WTC11 (cell line): ENCODE results near the gene D2HGDH. TPM values are rescaled to one million over a fixed set of nuclear protein-coding genes. Genes with fewer than 3 reads are reported as not detected.
A peak's percentile ranks its signal among the peaks of the same experiment; 100 is the strongest.

Experiments
- ATAC-seq: fragments of 200-7000 bp; cut with Tn5 transposase; 2 replicates; pipeline ENCODE4 v1.10.0; 2021; ENCODE audit warnings: mild to moderate bottlenecking, moderate library complexity
- CTCF ChIA-PET: fragments of 300-600 bp; sonication (Branson Sonifier 250); formaldehyde crosslinking; loops from one replicate; lab custom pipeline; 2021; ENCODE audit warnings: antibody characterized with exemption; lab: Charles Lee
- POLR2A ChIA-PET: fragments of 350-600 bp; sonication (Branson Sonifier 250); formaldehyde crosslinking; loops from one replicate; lab custom pipeline; 2021; ENCODE audit warnings: antibody characterized with exemption; lab: Charles Lee
- DNase-seq: peaks from one replicate; pipeline ENCODE4 v3.0.0; 2021; ENCODE audit warnings: low spot score
- H3K27ac Mint-ChIP-seq: 2 replicates; pipeline ENCODE4 v1.8.0; 2021; ENCODE audit warnings: mixed read lengths
- H3K27me3 Mint-ChIP-seq: 2 replicates; pipeline ENCODE4 v1.8.0; 2021; ENCODE audit warnings: low read depth, mild to moderate bottlenecking, moderate library complexity, mixed read lengths
- H3K36me3 Mint-ChIP-seq: 2 replicates; pipeline ENCODE4 v1.8.0; 2021; ENCODE audit warnings: mixed read lengths
- H3K4me1 Mint-ChIP-seq: 2 replicates; pipeline ENCODE4 v1.8.0; 2022; ENCODE audit warnings: mixed read lengths
- H3K4me3 Mint-ChIP-seq: 2 replicates; pipeline ENCODE4 v1.8.0; 2021; ENCODE audit warnings: mild to moderate bottlenecking, moderate library complexity, mixed read lengths
- H3K9me3 Mint-ChIP-seq: 2 replicates; pipeline ENCODE4 v1.8.0; 2021; ENCODE audit warnings: mixed read lengths
- ATF2 ChIP-seq: sonication (generic); formaldehyde crosslinking; IDR thresholded peaks from 2 replicates; pipeline ENCODE4 v1.8.1; 2022; ENCODE audit warnings: low read depth, missing genetic modification reagents, borderline replicate concordance
- CREB1 ChIP-seq: sonication (generic); formaldehyde crosslinking; IDR thresholded peaks from 2 replicates; pipeline ENCODE4 v1.8.0; 2023; ENCODE audit warnings: mild to moderate bottlenecking, missing genetic modification reagents
- CREM ChIP-seq: sonication (generic); formaldehyde crosslinking; IDR thresholded peaks from 2 replicates; pipeline ENCODE4 v1.8.1; 2022; ENCODE audit warnings: mild to moderate bottlenecking, missing genetic modification reagents, moderate library complexity
- E2F5 ChIP-seq: sonication (generic); formaldehyde crosslinking; IDR thresholded peaks from 2 replicates; pipeline ENCODE4 v1.8.1; 2022; ENCODE audit warnings: mild to moderate bottlenecking, moderate library complexity, missing genetic modification reagents
- GRHL2 ChIP-seq: fragments of 250-450 bp; sonication (Bioruptor Pico); IDR thresholded peaks from 2 replicates; pipeline ENCODE4 v1.8.0; 2022; ENCODE audit warnings: mild to moderate bottlenecking, moderate library complexity; ENCODE audit not compliant: insufficient replicate concordance, severe bottlenecking
- NFE2L1 ChIP-seq: sonication (generic); formaldehyde crosslinking; IDR thresholded peaks from 2 replicates; pipeline ENCODE4 v1.8.1; 2023; ENCODE audit warnings: missing genetic modification reagents
- RELA ChIP-seq: sonication (generic); formaldehyde crosslinking; IDR thresholded peaks from 2 replicates; pipeline ENCODE4 v1.8.1; 2022; ENCODE audit warnings: missing genetic modification reagents, mild to moderate bottlenecking, borderline replicate concordance
- TCF7 ChIP-seq: sonication (generic); formaldehyde crosslinking; IDR thresholded peaks from 2 replicates; pipeline ENCODE4 v1.8.0; 2022; ENCODE audit warnings: mild to moderate bottlenecking, low read depth, missing genetic modification reagents, moderate library complexity
- ZNF423 ChIP-seq: fragments of 250-450 bp; sonication (Bioruptor Pico); IDR thresholded peaks from 2 replicates; pipeline ENCODE4 v2.1.2; 2022; ENCODE audit warnings: mild to moderate bottlenecking, moderate library complexity
- total RNA-seq: library from RNA; stranded (reverse); gene quantifications from 3 replicates; pipeline ENCODE4 v1.2.3, GENCODE V29; 2021
- TF ChIP-seq, protein P1 (sequence below): sonication (generic); formaldehyde crosslinking; IDR thresholded peaks from 2 replicates; pipeline ENCODE4 v1.8.0; 2023; ENCODE audit warnings: missing genetic modification reagents, mild to moderate bottlenecking, borderline replicate concordance
- TF ChIP-seq, protein P2 (sequence below): fragments of 250-450 bp; sonication (Bioruptor Pico); IDR thresholded peaks from 2 replicates; pipeline ENCODE4 v1.9.0; 2021; ENCODE audit warnings: mild to moderate bottlenecking, borderline replicate concordance

The D2HGDH gene
- total RNA-seq, 1 experiment from 2014 or later, result 22.7 TPM

GRCh38 chr2:241801611-241802420, 67.4 kb downstream of the D2HGDH start:
- Mint-ChIP-seq H3K9me3 (no peaks in the 10 kb centered on the region), H3K4me1 (peaks cover 8% of the 10 kb centered on the region)
- POLR2A ChIA-PET, result no interaction called here
- no peak for TF ChIP-seq CREM (CRISPR knock-in tag)
- TF ChIP-seq ZNF423 (CRISPR knock-in tag), result 0 out of 2 replicates have a peak, but pooled peaks have one; percentile 32
- TF ChIP-seq, all 79 proteins: peak for 1
- ATAC-seq (peak; percentile 64), DNase-seq (peak; percentile 55)
- Mint-ChIP-seq H3K27ac (no peak overlapping the region), H3K36me3 (no peaks in the 10 kb centered on the region), H3K27me3 (peaks cover 22% of the 10 kb centered on the region), H3K4me3 (no peak overlapping the region)
- CTCF ChIA-PET, result no interaction called here

DNA sequence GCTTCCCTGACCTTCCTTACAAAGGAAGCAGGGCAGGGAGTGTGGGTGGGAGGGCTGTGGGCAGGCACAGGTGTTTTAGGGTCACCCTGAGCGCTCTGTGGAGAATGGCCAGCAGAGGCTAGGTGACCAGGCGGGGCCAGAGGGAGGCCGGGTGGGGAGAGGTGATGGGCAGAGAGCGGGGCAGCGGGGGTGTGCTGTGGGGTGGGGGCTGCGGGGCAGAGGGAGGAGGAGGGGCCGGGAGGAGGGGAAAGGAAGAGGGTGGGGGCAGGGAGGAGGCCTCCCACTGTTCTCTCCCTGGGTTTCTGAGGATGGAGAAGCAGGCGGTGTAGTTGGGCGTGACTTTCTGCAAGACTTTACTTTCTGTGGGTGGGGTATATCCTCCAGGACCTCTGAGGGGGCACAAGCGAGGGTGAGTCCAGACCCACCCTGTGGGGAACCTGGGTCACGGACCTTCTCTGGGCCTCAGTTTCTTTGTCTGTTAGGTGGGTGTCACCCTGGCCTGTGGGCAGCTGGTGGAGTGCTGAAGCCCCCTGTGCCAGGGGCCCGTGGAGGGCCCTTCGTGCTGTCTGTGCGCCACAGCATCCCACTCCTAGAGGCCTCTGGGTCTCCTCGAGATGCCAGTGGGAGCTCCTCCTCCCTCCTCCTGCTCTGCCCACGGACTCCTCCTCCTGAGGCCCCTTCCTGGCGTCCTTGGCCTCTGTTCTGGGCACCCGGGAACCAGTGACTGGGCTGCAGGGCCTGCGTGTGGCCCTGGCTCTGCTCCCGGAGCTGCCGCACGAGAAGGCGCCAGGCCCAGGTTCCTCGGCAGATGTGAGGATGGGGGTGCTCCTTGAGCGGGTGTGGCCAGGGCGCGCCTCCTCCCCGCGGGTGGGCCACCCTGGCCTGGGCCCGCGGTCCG, 68.2 kb downstream of the D2HGDH start:
- ATAC-seq (no peak), DNase-seq (no peak)
- peaks cover 8% of the 10 kb centered on the region for H3K4me1 Mint-ChIP-seq
- H3K36me3 Mint-ChIP-seq, result no peaks in the 10 kb centered on the region
- peaks cover 22% of the 10 kb centered on the region for H3K27me3 Mint-ChIP-seq
- H3K4me3 Mint-ChIP-seq, result no peak overlapping the region
- no peak overlapping the region for H3K27ac Mint-ChIP-seq
- ChIA-PET POLR2A (no interaction called here), CTCF (interaction anchor here (2.4 kb wide), 1 partner anchor 76 kb away, joined by 8 read pairs; no protein-coding TSS in a partner anchor)
- no peaks in the 10 kb centered on the region for H3K9me3 Mint-ChIP-seq
- TF ChIP-seq, protein P1, sequence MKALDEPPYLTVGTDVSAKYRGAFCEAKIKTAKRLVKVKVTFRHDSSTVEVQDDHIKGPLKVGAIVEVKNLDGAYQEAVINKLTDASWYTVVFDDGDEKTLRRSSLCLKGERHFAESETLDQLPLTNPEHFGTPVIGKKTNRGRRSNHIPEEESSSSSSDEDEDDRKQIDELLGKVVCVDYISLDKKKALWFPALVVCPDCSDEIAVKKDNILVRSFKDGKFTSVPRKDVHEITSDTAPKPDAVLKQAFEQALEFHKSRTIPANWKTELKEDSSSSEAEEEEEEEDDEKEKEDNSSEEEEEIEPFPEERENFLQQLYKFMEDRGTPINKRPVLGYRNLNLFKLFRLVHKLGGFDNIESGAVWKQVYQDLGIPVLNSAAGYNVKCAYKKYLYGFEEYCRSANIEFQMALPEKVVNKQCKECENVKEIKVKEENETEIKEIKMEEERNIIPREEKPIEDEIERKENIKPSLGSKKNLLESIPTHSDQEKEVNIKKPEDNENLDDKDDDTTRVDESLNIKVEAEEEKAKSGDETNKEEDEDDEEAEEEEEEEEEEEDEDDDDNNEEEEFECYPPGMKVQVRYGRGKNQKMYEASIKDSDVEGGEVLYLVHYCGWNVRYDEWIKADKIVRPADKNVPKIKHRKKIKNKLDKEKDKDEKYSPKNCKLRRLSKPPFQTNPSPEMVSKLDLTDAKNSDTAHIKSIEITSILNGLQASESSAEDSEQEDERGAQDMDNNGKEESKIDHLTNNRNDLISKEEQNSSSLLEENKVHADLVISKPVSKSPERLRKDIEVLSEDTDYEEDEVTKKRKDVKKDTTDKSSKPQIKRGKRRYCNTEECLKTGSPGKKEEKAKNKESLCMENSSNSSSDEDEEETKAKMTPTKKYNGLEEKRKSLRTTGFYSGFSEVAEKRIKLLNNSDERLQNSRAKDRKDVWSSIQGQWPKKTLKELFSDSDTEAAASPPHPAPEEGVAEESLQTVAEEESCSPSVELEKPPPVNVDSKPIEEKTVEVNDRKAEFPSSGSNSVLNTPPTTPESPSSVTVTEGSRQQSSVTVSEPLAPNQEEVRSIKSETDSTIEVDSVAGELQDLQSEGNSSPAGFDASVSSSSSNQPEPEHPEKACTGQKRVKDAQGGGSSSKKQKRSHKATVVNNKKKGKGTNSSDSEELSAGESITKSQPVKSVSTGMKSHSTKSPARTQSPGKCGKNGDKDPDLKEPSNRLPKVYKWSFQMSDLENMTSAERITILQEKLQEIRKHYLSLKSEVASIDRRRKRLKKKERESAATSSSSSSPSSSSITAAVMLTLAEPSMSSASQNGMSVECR (CRISPR knock-in tag), result no peak
- no peak for TF ChIP-seq CREM (CRISPR knock-in tag)
- no peak for TF ChIP-seq E2F5 (CRISPR knock-in tag)
- no peak for TF ChIP-seq GRHL2 (CRISPR knock-in tag)
- no peak for TF ChIP-seq TCF7 (CRISPR knock-in tag)
- TF ChIP-seq CREB1 (CRISPR knock-in tag), result no peak
- TF ChIP-seq, all 79 proteins: peak for 0

GRCh38 chr2:241803387-241804325, 69.2 kb downstream of the D2HGDH start:
- DNase-seq (no peak), ATAC-seq (peak; percentile 42)
- H3K36me3 Mint-ChIP-seq, result no peaks in the 10 kb centered on the region
- peak overlapping the region; percentile 52 for H3K4me3 Mint-ChIP-seq
- ChIA-PET CTCF (interaction anchor here (0.9 to 2.4 kb wide), 5 partner anchors 28 to 77 kb away, joined by 3 to 8 read pairs (median 4); partner anchors contain the start of gene D2HGDH), POLR2A (no interaction called here)
- peaks cover 15% of the 10 kb centered on the region for H3K4me1 Mint-ChIP-seq
- H3K27ac Mint-ChIP-seq, result no peak overlapping the region
- H3K9me3 Mint-ChIP-seq, result no peaks in the 10 kb centered on the region
- H3K27me3 Mint-ChIP-seq, result peaks cover 22% of the 10 kb centered on the region
- TF ChIP-seq, protein P2, sequence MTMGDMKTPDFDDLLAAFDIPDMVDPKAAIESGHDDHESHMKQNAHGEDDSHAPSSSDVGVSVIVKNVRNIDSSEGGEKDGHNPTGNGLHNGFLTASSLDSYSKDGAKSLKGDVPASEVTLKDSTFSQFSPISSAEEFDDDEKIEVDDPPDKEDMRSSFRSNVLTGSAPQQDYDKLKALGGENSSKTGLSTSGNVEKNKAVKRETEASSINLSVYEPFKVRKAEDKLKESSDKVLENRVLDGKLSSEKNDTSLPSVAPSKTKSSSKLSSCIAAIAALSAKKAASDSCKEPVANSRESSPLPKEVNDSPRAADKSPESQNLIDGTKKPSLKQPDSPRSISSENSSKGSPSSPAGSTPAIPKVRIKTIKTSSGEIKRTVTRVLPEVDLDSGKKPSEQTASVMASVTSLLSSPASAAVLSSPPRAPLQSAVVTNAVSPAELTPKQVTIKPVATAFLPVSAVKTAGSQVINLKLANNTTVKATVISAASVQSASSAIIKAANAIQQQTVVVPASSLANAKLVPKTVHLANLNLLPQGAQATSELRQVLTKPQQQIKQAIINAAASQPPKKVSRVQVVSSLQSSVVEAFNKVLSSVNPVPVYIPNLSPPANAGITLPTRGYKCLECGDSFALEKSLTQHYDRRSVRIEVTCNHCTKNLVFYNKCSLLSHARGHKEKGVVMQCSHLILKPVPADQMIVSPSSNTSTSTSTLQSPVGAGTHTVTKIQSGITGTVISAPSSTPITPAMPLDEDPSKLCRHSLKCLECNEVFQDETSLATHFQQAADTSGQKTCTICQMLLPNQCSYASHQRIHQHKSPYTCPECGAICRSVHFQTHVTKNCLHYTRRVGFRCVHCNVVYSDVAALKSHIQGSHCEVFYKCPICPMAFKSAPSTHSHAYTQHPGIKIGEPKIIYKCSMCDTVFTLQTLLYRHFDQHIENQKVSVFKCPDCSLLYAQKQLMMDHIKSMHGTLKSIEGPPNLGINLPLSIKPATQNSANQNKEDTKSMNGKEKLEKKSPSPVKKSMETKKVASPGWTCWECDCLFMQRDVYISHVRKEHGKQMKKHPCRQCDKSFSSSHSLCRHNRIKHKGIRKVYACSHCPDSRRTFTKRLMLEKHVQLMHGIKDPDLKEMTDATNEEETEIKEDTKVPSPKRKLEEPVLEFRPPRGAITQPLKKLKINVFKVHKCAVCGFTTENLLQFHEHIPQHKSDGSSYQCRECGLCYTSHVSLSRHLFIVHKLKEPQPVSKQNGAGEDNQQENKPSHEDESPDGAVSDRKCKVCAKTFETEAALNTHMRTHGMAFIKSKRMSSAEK (CRISPR knock-in tag), result no peak
- TF ChIP-seq NFE2L1 (CRISPR knock-in tag) (peak; percentile 79; the same call in 1 of the 2 replicates), RELA (0 out of 2 replicates have a peak, but pooled peaks have one; percentile 80), ATF2 (no peak)
